LNCAP (cell line): ENCODE results near the gene FBXO11.

Experiments used
- TF ChIP-seq, protein P1 (sequence below): fragments of 450-650 bp; IDR thresholded peaks from 2 replicates; pipeline ENCODE4 v1.5.1; 2017; ENCODE audit warnings: mild to moderate bottlenecking

The FBXO11 gene

DNA sequence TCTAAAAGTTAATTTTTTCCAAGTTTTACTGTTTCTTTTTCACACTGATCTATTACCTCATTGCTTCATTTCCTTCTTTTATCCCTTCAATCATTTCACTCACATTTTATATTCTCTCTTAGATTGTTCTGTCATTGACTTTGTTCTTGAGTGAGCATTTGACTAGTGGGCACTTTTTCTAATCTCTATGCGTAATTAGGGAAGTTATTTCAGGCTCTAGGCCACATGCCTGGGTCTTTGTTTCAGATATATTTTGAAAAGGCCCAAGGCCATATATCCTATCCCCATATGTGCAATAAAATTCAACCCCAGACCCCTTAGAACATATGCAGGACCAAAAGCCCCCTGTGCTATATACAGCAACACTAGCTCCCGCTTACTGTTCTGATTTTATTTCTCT, 62.1 kb downstream of the FBXO11 start:
- TF ChIP-seq, protein P1, sequence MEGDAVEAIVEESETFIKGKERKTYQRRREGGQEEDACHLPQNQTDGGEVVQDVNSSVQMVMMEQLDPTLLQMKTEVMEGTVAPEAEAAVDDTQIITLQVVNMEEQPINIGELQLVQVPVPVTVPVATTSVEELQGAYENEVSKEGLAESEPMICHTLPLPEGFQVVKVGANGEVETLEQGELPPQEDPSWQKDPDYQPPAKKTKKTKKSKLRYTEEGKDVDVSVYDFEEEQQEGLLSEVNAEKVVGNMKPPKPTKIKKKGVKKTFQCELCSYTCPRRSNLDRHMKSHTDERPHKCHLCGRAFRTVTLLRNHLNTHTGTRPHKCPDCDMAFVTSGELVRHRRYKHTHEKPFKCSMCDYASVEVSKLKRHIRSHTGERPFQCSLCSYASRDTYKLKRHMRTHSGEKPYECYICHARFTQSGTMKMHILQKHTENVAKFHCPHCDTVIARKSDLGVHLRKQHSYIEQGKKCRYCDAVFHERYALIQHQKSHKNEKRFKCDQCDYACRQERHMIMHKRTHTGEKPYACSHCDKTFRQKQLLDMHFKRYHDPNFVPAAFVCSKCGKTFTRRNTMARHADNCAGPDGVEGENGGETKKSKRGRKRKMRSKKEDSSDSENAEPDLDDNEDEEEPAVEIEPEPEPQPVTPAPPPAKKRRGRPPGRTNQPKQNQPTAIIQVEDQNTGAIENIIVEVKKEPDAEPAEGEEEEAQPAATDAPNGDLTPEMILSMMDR = no peak

DNA sequence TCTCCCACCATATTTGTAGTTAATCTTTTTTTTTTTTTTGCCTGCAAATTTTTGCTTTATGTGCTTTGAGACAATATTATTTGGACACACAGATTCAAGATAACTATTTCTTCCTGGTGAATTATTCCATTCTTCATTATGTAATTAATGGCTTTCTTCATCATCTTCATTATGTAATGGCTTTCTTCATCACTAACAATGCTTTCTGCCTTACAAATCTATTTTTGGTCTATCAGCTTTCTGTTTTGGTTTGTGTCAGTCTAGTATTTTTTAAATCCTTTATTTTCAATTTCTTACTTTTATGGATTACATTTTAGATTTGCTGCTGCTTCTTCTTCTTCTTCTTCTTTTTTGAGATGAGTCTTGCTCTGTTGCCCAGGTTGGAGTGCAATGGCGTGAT, 62.9 kb downstream of the FBXO11 start:
- TF ChIP-seq, protein P1 = no peak

DNA sequence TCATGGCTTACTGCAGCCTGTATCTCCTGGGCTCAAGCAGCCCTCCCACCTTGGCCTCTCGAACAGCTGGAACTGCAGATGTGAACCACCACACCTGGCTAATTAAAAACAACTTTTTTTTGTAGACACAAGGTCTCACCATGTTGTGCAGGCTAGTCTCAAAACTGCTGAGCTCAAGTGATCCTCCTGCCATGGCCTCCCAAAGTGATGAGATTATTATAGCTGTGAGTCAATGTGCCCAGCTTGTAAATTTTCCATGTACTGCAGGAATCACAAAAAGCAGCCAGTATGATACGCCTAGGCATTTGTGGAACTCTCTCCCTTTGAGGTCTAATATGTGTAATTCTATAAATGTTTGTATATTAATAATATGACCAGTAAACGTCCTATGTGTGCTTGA, 63.5 kb downstream of the FBXO11 start:
- TF ChIP-seq, protein P1 = no peak

DNA sequence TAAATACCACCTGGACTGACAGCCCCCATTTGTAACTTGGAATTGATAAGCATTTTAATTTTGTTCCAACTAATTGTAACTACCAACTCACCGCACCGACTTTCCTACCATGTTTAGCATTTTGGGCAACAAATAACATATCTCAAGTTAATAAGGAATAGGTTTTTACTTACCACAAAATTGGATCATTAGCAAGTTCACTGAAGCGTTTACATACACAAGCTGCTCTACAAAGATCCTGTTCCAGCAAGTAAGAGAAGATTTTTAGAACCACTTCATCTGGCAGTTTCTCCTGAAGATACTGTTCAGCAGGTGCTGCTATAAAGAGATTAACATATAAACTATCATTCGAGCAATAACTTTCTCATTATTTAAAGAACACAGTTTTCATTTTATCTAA, 67.6 kb downstream of the FBXO11 start:
- TF ChIP-seq, protein P1 = no peak

DNA sequence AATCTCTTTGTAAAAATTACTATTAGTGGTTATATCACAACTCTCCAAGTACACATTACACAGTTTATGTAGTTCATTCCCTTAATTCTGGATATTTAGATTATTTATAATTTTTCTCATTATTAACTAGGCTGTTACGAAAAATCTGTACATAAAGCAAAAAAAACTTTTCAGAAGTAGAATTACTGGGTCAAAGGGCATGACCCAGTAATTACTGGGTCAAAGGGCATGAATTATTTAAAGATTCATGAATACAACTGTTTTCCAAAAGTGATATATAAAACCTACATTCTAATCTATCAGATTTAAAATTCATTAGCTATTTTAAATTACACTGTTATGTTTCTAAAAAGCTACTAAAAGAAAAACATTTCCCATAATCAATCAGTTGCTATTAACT, 68.0 kb downstream of the FBXO11 start:
- TF ChIP-seq, protein P1 = no peak

DNA sequence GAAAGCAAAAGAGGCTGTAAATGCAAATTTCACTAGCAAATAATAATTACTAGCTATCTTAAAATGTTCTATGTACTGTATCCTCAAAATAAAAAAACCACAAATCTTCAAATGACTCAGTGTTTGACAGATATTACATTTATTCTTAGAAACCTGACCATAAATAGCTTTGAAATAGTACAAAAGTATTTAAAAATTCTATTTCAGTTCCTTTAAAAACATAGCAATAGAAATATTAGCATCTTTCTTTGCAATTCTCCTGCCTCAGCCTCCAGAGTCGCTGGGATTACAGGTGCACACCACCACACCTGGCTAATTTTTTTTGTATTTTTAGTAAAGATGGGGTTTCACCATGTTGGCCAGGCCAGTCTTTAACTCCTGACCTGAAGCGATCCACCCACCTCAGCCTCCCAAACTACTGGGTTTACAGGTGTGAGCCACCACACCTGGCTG, 72.8 kb downstream of the FBXO11 start:
- TF ChIP-seq, protein P1 = no peak

DNA sequence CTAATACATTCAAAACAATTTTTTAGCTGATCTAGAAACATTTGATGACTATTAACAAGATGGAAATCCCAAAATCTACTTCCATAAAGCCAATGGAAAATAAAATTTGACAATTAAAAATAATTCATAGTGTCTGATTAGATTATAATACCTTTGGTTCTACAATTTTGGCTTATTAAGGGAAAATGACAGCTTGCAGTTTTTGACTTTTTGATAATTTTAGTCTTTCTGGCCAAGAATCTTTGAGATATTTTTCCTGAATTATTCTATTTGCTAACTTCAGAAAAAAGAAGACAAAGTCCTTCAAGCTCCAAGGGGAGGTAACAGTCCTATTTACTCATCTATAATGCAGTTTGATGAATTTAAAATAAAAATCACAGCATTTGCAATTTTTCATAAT, 83.8 kb downstream of the FBXO11 start:
- TF ChIP-seq, protein P1 = no peak

DNA sequence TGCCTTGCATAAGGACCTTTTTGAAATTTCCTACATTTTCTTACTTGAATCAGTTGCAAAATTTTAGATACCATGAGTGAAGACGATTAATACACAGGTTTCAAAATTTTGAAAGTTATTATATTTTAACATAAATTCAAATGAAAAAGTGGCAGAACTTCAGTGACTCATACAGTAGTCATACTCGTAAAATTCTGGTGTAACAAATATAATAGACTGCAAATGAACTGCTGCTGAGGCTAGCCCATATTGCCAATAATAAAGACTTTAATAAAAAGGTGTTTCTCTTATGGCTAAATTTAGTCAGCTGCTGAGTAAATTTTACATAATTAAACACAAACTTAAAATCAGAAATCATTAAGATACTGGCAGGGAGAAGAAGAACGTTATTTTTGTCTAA, 86.5 kb downstream of the FBXO11 start:
- TF ChIP-seq, protein P1 = no peak
